Muscle of back (tissue), 11 donors: ENCODE measurements around the gene DSCAML1. TPM values are rescaled to one million over a fixed set of nuclear protein-coding genes. Genes with fewer than 3 reads are reported as not detected.

Experiments used
- DNase-seq, 3 donors: peaks; one replicate each; pipeline versions ENCODE4 v3.0.0 to v3.0.0-alpha.2; 2013
- polyA plus RNA-seq, 10 donors: library from polyadenylated mRNA; unstranded; fragments of 120-200 nt; gene quantifications; one replicate each; pipeline ENCODE4 v1.2.1, GENCODE V29; 2013; ENCODE audit not compliant: insufficient read length in 10 of 10

DSCAML1 gene
- polyA plus RNA-seq, 10 donors: 0.28 to 1.3 (median 0.57) TPM

GRCh38 chr11:117497206-117497951 lies 299.6 kb downstream of the DSCAML1 start:
- no peak for DNase-seq

- DNase-seq: no peak
Observed at GRCh38 chr11:117495357-117495756, 301.7 kb downstream of the DSCAML1 start.

- no peak for DNase-seq
Observed at GRCh38 chr11:117492578-117493251, 304.3 kb downstream of the DSCAML1 start.

GRCh38 chr11:117490911-117491310 lies 306.1 kb downstream of the DSCAML1 start:
- no peak for DNase-seq

- no peak for DNase-seq
Observed at GRCh38 chr11:117489999-117490679, 306.9 kb downstream of the DSCAML1 start.

- DNase-seq: no peak
Observed at GRCh38 chr11:117488996-117489952, 307.7 kb downstream of the DSCAML1 start.

- no peak for DNase-seq
Observed at GRCh38 chr11:117486059-117486458, 311.0 kb downstream of the DSCAML1 start.

GRCh38 chr11:117484156-117484555 lies 312.9 kb downstream of the DSCAML1 start:
- no peak for DNase-seq

- DNase-seq: no peak
Observed at GRCh38 chr11:117483372-117483771, 313.6 kb downstream of the DSCAML1 start.

GRCh38 chr11:117482881-117483280 lies 314.1 kb downstream of the DSCAML1 start:
- no peak for DNase-seq

- no peak for DNase-seq
Observed at GRCh38 chr11:117481885-117482284, 315.1 kb downstream of the DSCAML1 start.

- no peak for DNase-seq
Observed at GRCh38 chr11:117481036-117481435, 316.0 kb downstream of the DSCAML1 start.

GRCh38 chr11:117480221-117480620 lies 316.8 kb downstream of the DSCAML1 start:
- no peak for DNase-seq

- DNase-seq: no peak
Observed at GRCh38 chr11:117479372-117479771, 317.6 kb downstream of the DSCAML1 start.

GRCh38 chr11:117478926-117479325 lies 318.1 kb downstream of the DSCAML1 start:
- no peak for DNase-seq

- no peak for DNase-seq
Observed at GRCh38 chr11:117478126-117478860, 318.7 kb downstream of the DSCAML1 start.

- no peak for DNase-seq
Observed at GRCh38 chr11:117477721-117478120, 319.3 kb downstream of the DSCAML1 start.

- no peak for DNase-seq
Observed at GRCh38 chr11:117476531-117477142, 320.4 kb downstream of the DSCAML1 start.

GRCh38 chr11:117475716-117476530 lies 321.1 kb downstream of the DSCAML1 start:
- DNase-seq: no peak
